Endothelial cell of umbilical vein (primary cell): ENCODE measurements around the gene GPR176. TPM values are rescaled to one million over a fixed set of nuclear protein-coding genes. Genes with fewer than 3 reads are reported as not detected.
A peak's percentile ranks its signal among the peaks of the same experiment; 100 is the strongest.

ENCODE experiments used
- BruUV-seq: library from RNA; stranded (reverse); fragments of 400-500 nt; replicated peaks from 2 replicates; lab custom pipeline; 2021; lab: Mats Ljungman, UMichigan
- CTCF ChIA-PET: fragments of 300-600, 350-600 bp; sonication (Branson Sonifier 250); formaldehyde crosslinking; loops from one replicate; lab custom pipeline; 2021; ENCODE audit warnings: antibody characterized with exemption, inconsistent platforms; lab: Charles Lee
- POLR2A ChIA-PET: fragments of 300-600, 350-600 bp; sonication (Branson Sonifier 250); formaldehyde crosslinking; loops from one replicate; lab custom pipeline; 2021; ENCODE audit warnings: antibody characterized with exemption, inconsistent platforms; lab: Charles Lee
- DNase-seq: peaks from one replicate; pipeline ENCODE4 v3.0.0-alpha.2; 2011; ENCODE audit warnings: low read depth, low spot score
- FAIRE-seq: peaks from 2 replicates; lab custom pipeline; 2011; peaks lifted over from hg19 to GRCh38; lab: Jason Lieb, UNC
- H2AFZ ChIP-seq: 2 replicates; pipeline ENCODE4 v1.6.0; 2012; ENCODE audit warnings: low read depth, low read length, control low read depth, inconsistent platforms
- H3K27ac ChIP-seq: 2 replicates; pipeline ENCODE4 v1.5.1; 2011; ENCODE audit warnings: low read depth, mild to moderate bottlenecking, control low read depth, low read length, moderate library complexity; ENCODE audit not compliant: insufficient read depth
- H3K27me3 ChIP-seq, 2 experiments: 2 replicates each; pipeline versions ENCODE4 v1.6.0 to v1.6.1; 2011; ENCODE audit warnings: low read length in 2 of 2, mixed read lengths in 1 of 2; ENCODE audit not compliant: control insufficient read depth in 2 of 2, insufficient read depth in 2 of 2
- H3K36me3 ChIP-seq, 2 experiments: 2 replicates in 1 of 2; 3 replicates in 1 of 2; pipeline ENCODE4 v1.5.1; 2011; ENCODE audit warnings: low read length in 2 of 2, mild to moderate bottlenecking in 1 of 2, moderate library complexity in 1 of 2; ENCODE audit not compliant: control insufficient read depth in 2 of 2, insufficient read depth in 2 of 2; ENCODE audit errors: extremely low read depth in 1 of 2
- H3K4me1 ChIP-seq: 3 replicates; pipeline ENCODE4 v1.5.1; 2011; ENCODE audit warnings: mild to moderate bottlenecking, low read length; ENCODE audit not compliant: control insufficient read depth, insufficient read depth; ENCODE audit errors: extremely low read depth
- H3K4me2 ChIP-seq: 2 replicates; pipeline ENCODE4 v1.6.1; 2011; ENCODE audit warnings: low read length, control low read depth, mixed read lengths; ENCODE audit not compliant: insufficient read depth
- H3K4me3 ChIP-seq, 3 experiments: fragments of 200-600 bp in 1 of 3; sonication (generic), shearing (Covaris generic) in 1 of 3; replicated peaks in 1 of 3; 2 replicates each; pipeline ENCODE4 v1.5.1; 2011 to 2016; ENCODE audit warnings: control low read depth in 3 of 3, low read length in 3 of 3, mild to moderate bottlenecking in 2 of 3, inconsistent platforms in 1 of 3, low read depth in 1 of 3, moderate library complexity in 1 of 3; ENCODE audit not compliant: insufficient read depth in 1 of 3
- H3K79me2 ChIP-seq: 2 replicates; pipeline ENCODE4 v1.6.0; 2012; ENCODE audit warnings: low read length, inconsistent platforms; ENCODE audit not compliant: control insufficient read depth, insufficient read depth
- H3K9ac ChIP-seq: replicated peaks from 2 replicates; pipeline ENCODE3; 2011; ENCODE audit warnings: low read length, control low read depth; ENCODE audit not compliant: insufficient read depth; ENCODE audit errors: extremely low read depth
- H3K9me1 ChIP-seq: replicated peaks from 3 replicates; pipeline ENCODE4 v1.6.0; 2011; ENCODE audit warnings: mild to moderate bottlenecking, low read length; ENCODE audit not compliant: control insufficient read depth, insufficient read depth; ENCODE audit errors: extremely low read depth
- H3K9me3 ChIP-seq: replicated peaks from 2 replicates; pipeline ENCODE4 v1.5.1; 2012; ENCODE audit warnings: low read length, inconsistent platforms; ENCODE audit not compliant: control insufficient read depth, insufficient read depth
- H4K20me1 ChIP-seq: replicated peaks from 2 replicates; pipeline ENCODE3; 2011; ENCODE audit warnings: mild to moderate bottlenecking, low read length; ENCODE audit not compliant: control insufficient read depth, insufficient read depth; ENCODE audit errors: extremely low read depth
- EZH2 ChIP-seq: IDR thresholded peaks from 2 replicates; pipeline ENCODE4 v1.6.1; 2012; ENCODE audit warnings: borderline replicate concordance, low read depth, mild to moderate bottlenecking, moderate library complexity, low read length, inconsistent platforms; ENCODE audit not compliant: severe bottlenecking
- FOS ChIP-seq: IDR thresholded peaks from 2 replicates; pipeline ENCODE4 v1.6.1; 2011; ENCODE audit warnings: mild to moderate bottlenecking, low read length, moderate library complexity, borderline replicate concordance; ENCODE audit not compliant: insufficient read depth
- GATA2 ChIP-seq: IDR thresholded peaks from 2 replicates; pipeline ENCODE4 v1.7.0; 2011; ENCODE audit warnings: low read depth, mild to moderate bottlenecking, moderate library complexity, mixed read lengths, low read length; ENCODE audit not compliant: insufficient read length, insufficient read depth
- JUN ChIP-seq: IDR thresholded peaks from 2 replicates; pipeline ENCODE4 v1.6.1; 2011; ENCODE audit warnings: borderline replicate concordance, low read depth; ENCODE audit not compliant: insufficient read length, insufficient read depth
- MYC ChIP-seq: IDR thresholded peaks from one replicate; pipeline ENCODE4 v1.6.1; 2011; ENCODE audit warnings: mild to moderate bottlenecking, low read depth, low read length
- POLR2A ChIP-seq: IDR thresholded peaks from 2 replicates; pipeline ENCODE4 v1.6.1; 2012; ENCODE audit warnings: low read depth, mild to moderate bottlenecking, control low read depth, low read length
- POLR2AphosphoS5 ChIP-seq: IDR thresholded peaks from 2 replicates; pipeline ENCODE4 v1.6.1; 2012; ENCODE audit warnings: low read depth, mild to moderate bottlenecking, control low read depth, low read length, moderate library complexity; ENCODE audit not compliant: insufficient read depth
- dilution Hi-C: fragments of 300-500 bp; cut with MboI; formaldehyde crosslinking; loops from one replicate; pipeline ENCODE4 v1.15.0; 2019; ENCODE audit warnings: low sequenced_read_pairs; ENCODE audit not compliant: extremely low pct_ligation_motif_present
- intact Hi-C: fragments of 100-400 bp; cut with micrococcal nuclease; formaldehyde crosslinking; loops from one replicate; pipeline ENCODE4 v1.10.0; 2022
- polyA plus RNA-seq, 4 experiments: library from polyadenylated mRNA; depleted of rRNA in 3 of 4; stranded (reverse) in 3 of 4; unstranded in 1 of 4; fragments of >200 nt; gene quantifications; 2 replicates each; pipeline versions ENCODE4 v1.2.1 to v1.2.3, GENCODE V29; 2011 to 2012; ENCODE audit warnings: missing spikeins in 1 of 4
- total RNA-seq: library from RNA; stranded (reverse); gene quantifications from 2 replicates; pipeline ENCODE4 v1.2.3, GENCODE V29; 2021
- TF ChIP-seq, protein P1 (sequence below): IDR thresholded peaks from 2 replicates; pipeline ENCODE4 v1.6.1; 2011; ENCODE audit not compliant: insufficient read depth, insufficient read length
- TF ChIP-seq, protein P2 (sequence below), 2 donors: IDR thresholded peaks; 1 replicate in 1 of 2; 2 replicates in 1 of 2; pipeline ENCODE4 v1.5.1; 2011; ENCODE audit warnings: low read length in 2 of 2, mild to moderate bottlenecking in 2 of 2, moderate library complexity in 2 of 2, control low read depth in 1 of 2, inconsistent platforms in 1 of 2, low read depth in 1 of 2; ENCODE audit not compliant: insufficient read depth in 1 of 2; ENCODE audit errors: extremely low read depth in 1 of 2

GPR176 gene
- total and polyA plus RNA-seq, 2 donors (not counting 3 experiments of a cell fraction or from before 2014, with no cell fraction given), result 35.3 to 68.7 TPM

DNA sequence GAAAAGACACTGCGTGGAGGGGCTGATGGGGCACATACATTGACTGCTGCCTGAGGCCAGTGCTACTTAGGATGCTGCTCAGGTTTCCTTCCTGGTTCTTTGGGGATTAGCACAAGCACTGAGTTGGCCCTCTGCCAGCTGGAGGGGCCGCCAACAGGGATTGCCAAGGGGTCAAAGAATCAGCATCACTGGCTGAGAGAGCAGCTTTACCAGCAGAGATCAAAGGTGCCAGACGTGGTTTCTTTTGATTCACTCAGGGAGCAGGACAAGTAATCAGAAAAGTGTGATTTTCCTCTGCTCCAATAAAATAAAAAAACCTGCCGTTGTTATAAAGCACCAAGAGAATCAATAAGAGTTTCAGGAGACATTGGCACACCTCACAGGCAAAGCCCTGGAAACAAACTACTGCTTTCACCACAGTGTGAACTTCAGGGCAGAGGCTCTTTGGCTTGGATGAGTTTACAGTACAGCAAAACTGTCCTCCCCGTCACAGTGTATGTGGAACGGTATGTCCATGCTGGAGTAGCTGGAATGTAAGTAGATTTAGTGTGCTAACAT is 91.6 kb downstream of the GPR176 start:
- FAIRE-seq, result peak; percentile 59
- H4K20me1 ChIP-seq, result no peaks in the 10 kb centered on the region
- CTCF ChIA-PET, result interaction anchor here (1.0 to 1.2 kb wide), 2 partner anchors 9 kb away, joined by 3 to 4 read pairs; no protein-coding TSS in a partner anchor

More for the DNA sequence above, 91.6 kb downstream of the GPR176 start:
- no peaks in the 10 kb centered on the region for H3K9me1 ChIP-seq
- no peak for TF ChIP-seq POLR2A
- TF ChIP-seq MYC, result no peak
- no peak for TF ChIP-seq GATA2
- TF ChIP-seq, protein P1, sequence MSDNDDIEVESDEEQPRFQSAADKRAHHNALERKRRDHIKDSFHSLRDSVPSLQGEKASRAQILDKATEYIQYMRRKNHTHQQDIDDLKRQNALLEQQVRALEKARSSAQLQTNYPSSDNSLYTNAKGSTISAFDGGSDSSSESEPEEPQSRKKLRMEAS, result no peak
- no peak for TF ChIP-seq EZH2
- TF ChIP-seq, protein P2, sequence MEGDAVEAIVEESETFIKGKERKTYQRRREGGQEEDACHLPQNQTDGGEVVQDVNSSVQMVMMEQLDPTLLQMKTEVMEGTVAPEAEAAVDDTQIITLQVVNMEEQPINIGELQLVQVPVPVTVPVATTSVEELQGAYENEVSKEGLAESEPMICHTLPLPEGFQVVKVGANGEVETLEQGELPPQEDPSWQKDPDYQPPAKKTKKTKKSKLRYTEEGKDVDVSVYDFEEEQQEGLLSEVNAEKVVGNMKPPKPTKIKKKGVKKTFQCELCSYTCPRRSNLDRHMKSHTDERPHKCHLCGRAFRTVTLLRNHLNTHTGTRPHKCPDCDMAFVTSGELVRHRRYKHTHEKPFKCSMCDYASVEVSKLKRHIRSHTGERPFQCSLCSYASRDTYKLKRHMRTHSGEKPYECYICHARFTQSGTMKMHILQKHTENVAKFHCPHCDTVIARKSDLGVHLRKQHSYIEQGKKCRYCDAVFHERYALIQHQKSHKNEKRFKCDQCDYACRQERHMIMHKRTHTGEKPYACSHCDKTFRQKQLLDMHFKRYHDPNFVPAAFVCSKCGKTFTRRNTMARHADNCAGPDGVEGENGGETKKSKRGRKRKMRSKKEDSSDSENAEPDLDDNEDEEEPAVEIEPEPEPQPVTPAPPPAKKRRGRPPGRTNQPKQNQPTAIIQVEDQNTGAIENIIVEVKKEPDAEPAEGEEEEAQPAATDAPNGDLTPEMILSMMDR (IDR thresholded peaks at IDR 0.05; ENCODE audit: extremely low read depth in 1 of 2, insufficient read depth in 1 of 2, low read depth in 1 of 2, low read length in 2 of 2), result no peak
- TF ChIP-seq FOS, result no peak
- TF ChIP-seq POLR2AphosphoS5, result no peak
- no peak for TF ChIP-seq JUN
- dilution Hi-C loops, result no loop called here
- intact Hi-C loops, result no loop called here
- H3K9me3 ChIP-seq, result no peaks in the 10 kb centered on the region
- H3K4me2 ChIP-seq, result no peak overlapping the region
- POLR2A ChIA-PET, result no interaction called here
- no peak overlapping the region for H3K4me3 ChIP-seq
- no TSS peak for BruUV-seq
- DNase-seq, result peak; percentile 41
- no peaks in the 10 kb centered on the region for H3K36me3 ChIP-seq
- no peak overlapping the region for H2AFZ ChIP-seq
- H3K4me1 ChIP-seq, result peaks cover 6% of the 10 kb centered on the region
- no peaks in the 10 kb centered on the region for H3K27me3 ChIP-seq
- H3K79me2 ChIP-seq, result peaks cover 16% of the 10 kb centered on the region
- no peak overlapping the region for H3K27ac ChIP-seq
- H3K9ac ChIP-seq, result no peak overlapping the region
